ENCODE data around the gene WDR93.
"Not testable (repeated sequence)": the region's sequence is repeated elsewhere in the genome, so short reads cannot be mapped to it uniquely, and the experiment has no call there.

Gene WDR93

GRCh38 chr15:89664441-89665350 lies 25.9 kb upstream of the WDR93 start:
- DNase-seq: no peak

DNA sequence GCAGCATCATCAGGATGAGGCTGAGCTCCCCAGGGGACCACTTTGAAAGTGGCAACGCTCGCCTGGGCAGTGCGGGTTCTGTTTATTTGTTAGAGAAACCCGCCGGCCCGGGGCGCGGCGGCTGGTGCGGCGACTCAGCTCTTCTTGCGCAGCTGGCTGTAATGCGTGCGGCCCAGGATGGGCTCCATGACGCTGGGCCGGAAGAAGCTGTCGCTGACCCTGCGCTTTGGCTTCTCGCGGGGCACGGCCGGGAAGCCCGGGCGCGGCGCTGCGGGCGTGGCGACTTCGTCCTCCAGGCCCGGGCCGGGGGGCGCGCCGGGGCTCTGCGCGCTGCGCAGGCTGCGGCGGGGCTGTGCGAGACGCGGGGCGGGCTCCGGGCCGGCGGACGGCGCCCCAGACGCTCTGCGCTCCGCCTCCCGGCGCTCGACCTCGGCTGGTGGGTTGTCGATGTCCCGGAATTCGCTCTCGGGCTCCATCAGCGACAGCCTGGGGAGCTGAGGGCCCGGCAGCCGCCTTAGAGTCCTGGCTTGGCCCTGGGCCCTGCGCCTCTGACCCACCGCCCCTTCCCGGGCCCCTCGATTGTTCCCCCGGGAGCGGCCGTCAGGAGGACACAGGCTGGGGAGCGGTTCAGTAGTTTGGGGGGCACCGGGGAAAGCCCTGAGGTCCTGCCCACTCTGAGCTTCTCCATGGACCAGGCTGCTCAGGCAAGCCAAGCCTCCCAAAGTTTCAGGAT lies 25.0 kb upstream of the WDR93 start:
- DNase-seq: no peak

DNA sequence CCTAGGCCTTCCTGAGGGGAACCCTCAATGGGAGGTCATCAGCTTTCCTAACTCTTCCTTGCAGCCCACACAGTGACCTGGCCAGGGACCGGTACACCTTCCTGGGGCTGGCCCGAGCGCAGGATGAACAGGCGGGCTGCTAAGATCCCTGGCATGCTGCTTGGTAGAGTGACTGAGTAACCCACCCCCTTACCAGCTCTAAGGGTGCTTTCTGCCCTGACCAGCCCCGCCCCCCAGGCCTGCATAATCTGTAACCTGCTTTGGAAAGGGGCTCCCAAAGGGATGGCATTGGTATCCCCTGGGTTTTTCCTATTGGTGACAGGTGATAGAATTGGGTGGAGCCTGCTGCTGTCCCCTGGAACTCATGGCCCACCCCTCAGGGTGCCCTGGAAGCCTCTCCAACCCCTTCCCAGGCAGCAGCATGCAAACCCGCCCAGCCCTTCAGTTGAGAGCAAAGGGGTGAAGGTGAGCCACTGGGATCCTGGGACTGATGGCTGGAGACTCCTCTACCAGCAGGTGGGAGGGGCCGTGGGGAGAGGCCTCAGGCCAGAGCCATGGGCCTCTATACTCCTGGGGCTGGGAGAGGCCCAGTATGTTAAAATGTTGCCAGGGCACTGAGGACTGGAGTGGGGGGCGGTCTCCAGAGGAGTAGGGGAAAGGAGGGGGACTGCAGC lies 24.3 kb upstream of the WDR93 start:
- no peak for DNase-seq

GRCh38 chr15:89666858-89667705 lies 23.5 kb upstream of the WDR93 start:
- no peak for DNase-seq

DNA sequence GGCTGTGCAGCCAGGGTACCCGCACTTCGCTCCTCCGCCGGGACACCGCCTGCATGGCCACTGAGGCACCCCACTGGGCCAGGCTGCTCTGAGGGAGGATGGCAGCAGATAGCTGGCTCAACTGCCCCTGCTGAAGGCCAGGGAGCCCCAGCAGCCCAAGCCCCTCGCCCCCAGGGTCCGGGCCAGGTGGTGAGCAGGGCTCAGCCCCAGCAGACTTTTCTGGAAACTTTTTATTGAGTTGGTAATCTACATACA lies 23.0 kb upstream of the WDR93 start:
- DNase-seq: no peak

GRCh38 chr15:89668171-89668570 lies 22.4 kb upstream of the WDR93 start:
- no peak for DNase-seq

DNA sequence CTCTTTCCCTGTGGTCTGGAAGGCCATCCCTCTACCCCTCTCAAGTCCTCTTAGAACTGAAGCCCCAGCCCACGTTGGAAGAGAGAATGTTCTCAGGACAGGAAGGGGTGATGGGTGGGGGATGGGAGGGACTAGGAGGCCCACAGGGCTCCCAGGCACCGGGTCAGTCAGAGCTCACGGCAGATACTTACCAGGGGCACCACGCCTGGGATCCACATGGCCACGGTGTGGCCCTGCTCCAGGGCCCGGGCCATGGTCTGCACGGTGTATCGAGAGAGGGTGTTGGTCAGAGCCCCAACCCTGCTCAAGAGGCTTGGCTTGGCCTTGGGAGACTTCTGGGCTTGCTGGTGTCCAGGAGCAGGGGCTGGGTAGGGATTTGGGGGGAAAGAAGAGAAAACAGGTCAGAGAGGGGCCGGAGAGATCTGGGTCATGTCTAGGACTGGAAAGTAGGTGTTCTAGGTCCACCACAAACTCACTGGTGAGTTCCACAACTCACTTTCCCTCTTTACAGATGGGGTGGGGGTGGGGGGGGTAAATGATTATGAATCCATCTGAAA lies 21.2 kb upstream of the WDR93 start:
- no peak for DNase-seq

GRCh38 chr15:89669941-89670340 lies 20.7 kb upstream of the WDR93 start:
- DNase-seq: no peak

DNA sequence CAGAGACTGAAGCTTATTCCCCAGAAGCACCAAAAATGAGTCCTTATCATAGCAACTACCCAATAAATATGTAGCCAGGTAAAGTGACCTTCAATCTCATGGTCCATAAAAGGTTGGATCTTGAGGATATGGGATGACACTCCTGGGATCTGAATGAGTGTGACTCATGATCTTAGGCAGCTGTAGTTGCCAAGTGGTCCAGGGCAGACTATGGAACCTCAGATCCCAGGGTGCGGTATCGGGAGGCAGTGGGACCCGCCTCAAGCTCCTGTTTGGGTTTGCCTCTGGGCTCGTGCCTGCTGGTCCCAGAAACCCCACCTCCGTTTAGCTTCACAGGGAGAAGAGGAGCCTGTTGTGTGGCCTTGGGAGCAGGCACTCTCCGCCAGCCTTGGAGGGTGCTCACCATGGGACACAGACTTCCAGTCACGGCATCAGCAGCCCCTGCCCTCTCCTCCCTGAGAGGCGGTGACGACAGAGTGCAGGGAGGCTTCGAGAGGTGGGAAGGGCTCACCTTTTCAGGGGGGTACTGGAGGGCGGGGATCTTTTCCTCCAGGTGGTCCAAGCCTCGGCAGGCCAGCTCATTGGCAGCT lies 19.5 kb upstream of the WDR93 start:
- no peak for DNase-seq

DNA sequence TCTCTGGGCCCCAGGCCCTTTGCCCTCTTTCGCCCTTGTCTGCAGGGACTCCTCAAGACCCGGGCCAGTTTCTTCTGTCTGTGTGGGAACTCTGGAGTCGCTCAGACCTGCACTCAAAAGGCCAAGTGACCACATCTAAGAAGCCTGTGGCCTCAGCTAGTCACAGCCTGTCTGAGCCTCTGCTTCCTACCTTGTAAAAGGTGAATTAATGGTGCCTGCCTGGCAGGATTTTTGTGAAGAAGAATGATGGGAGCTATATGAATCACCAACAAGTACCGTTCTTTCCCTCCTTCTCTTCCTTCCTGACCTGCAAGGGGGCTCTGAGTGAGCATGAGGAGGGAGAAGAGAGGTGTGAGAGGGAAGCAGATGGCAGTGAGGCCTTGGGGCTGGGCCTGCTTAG lies 18.9 kb upstream of the WDR93 start:
- DNase-seq: no peak

DNA sequence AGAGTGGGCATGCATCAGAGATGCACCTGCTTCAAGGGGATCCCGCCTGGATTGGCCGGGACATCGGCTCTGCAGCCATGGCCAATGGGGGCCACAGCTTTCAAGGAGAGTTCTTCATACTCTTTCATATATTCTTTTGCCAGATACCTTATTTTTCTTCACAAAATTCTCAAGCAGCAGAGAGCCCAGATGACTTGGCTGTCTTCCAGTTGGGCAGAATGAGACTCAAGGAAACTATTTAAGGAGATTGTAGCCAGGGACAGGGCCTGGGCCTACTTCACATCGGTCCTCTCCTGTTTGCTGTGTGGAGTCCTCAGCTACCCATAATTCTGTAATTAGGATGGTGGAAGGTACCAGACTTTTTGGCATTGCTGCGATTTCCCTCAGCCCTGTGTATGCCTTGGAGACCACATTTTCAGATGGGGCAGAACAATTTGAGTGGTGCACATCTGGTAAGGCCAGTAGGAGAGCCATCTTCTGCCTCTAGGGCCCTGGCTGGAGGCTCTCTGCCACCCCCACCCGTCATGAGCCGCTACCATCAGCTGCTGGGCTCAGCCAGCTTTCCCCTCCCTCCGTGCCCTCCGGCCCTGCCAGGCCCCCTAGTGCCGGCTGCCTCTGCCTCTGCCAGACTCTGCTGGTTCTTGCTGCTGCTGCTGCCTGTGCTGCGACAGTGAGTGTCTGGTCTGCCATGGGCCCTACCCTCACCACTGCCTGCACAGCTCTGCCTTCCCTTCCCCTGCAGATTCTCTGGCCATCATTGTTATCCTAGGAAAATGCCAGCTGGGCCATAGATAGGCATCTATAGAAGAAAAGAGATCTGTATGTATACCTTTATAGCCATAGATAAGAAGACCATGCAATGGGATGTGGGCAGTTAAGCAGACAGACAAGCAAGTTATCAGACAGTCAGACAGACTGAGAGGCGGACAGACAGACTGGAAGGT lies 18.1 kb upstream of the WDR93 start:
- no peak for DNase-seq

DNA sequence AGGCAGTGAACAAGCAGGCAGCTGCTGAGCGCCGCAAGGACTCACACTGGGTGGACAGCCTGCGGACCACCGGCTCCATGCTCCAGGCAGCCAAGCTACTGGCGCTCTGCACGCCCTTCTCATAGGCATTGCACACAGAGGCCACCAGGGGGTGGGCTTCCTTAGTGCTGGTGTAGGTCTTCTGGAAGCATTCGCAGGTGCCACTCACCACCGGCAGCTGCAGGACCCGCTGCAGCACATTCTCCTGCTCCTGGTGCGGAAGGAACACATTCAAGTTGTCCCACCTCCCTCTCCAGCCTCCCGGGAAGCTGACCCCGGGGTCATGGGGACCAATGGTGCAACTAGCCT lies 17.5 kb upstream of the WDR93 start:
- DNase-seq: no peak

DNA sequence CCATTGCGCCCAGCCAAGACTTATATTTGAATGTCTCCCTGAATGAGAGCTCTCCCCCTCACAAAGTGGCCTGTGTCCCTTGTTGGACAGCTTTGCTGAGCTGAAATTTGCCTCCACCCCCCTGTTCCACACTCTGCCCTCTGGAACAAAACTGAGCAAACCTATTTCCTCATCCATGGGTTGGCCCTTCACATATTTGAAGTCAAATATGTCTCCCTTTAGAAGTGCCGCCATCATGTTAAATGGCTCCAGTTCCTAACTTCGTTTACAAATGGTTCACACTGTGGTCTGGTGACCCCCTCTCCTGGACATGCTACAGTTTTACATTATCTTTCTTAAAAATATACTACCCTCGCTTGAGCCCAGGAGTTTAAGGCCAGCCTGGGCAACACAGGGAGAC lies 16.1 kb upstream of the WDR93 start:
- DNase-seq: no peak

- DNase-seq: no peak
These were observed 15.0 kb upstream of the WDR93 start for GRCh38 chr15:89675606-89676005.

DNA sequence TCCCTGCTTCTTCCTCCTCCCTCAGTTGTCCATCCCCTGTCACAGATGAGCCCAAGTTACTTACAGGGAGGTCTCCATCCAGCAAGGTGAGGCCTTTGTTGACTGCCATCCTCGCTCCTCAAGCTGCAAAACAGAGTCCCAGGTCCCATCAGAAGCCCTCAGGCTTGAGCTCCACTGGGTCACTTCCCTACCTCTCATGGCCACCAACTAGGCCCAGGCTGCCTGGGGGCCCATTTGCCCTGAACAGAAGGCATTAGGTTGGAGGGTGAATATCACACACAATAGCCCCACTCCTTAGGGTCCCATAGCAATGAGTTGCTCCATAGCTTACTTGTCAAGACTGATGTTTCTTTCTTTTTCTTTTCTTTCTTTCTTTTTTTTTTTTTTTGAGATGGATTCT lies 13.2 kb upstream of the WDR93 start:
- DNase-seq: no peak

- DNase-seq: no peak
These were observed 11.4 kb upstream of the WDR93 start, which contains the start of gene PLIN1 for GRCh38 chr15:89679212-89679611. Gene PLIN1, minus strand, starts transcription at chr15:89679367. Its CDS starts 1,878 bp downstream, at chr15:89677489.

GRCh38 chr15:89680282-89680873 lies 10.2 kb upstream of the WDR93 start:
- DNase-seq: no peak

- no peak for DNase-seq
These were observed 9.5 kb upstream of the WDR93 start for GRCh38 chr15:89681146-89681545.

DNA sequence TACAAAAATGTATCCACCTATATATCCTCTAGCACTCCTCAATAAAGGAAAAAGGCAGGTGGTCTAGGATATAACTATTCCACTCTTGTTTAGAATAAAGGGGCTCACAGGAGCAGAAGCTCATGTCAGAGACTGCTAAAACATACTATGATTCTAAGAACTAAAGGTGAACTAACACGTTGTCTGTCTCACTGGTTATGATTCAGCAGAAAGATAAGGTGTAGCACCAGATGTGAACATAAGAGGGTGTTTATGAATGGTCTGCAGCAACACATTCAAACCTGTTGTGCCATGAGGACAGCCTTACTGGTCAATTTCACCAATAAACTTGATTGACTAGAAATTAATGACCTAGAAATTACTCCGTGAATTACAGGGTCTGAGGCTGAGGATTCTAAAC lies 4.6 kb upstream of the WDR93 start:
- DNase-seq: no peak

DNA sequence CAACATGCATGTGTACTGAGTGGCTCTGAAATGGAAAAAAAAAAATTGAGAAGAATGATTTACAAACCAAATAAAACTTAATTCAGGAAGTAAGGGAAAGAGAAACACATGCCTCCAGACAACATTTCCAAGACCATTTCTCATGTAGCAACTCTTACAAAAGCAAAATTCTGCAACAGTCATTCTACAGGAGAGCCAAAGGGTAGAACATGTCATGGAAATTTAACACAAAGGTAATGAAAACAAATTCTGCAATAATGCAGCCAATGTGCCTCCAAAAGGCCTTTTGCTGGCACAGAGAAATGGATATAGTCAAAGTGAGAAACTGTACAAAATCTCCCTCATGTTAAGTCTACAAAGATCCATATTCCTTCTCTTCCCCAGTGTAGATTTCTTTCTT lies 4.1 kb upstream of the WDR93 start:
- DNase-seq: no peak

DNA sequence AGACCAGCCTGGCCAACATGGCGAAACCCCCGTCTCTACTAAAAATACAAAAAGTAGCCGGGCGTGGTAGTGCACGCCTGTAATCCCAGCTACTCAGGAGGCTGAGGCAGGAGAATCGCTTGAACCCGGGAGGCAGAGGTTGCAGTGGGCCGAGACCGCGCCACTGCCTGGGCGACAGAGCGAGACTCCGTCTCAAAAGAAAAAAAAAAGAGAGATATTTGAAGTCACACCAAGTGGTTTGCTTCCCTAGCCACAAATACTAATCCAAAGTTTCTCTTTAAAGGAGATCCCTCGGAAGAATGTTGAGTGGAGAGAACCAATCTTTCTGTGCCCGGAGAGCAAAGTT lies 708 bp upstream of the WDR93 start:
- DNase-seq: not testable (repeated sequence)
